SU-DHL-6 (cell line): ENCODE data around the gene MYT1.

Source experiments
- CTCF ChIP-seq: fragments of 200-600 bp; sonication (generic); IDR thresholded peaks from one replicate; pipeline ENCODE4 v1.5.1; 2017; ENCODE audit warnings: antibody characterized with exemption, mild to moderate bottlenecking, low read length, moderate library complexity; ENCODE audit not compliant: insufficient read depth, poor library complexity, severe bottlenecking
- EZH2phosphoT487 ChIP-seq: fragments of 200-600 bp; sonication (generic), shearing (Covaris generic); conservative IDR thresholded peaks from 2 replicates; pipeline ENCODE4 v1.6.1; 2018; ENCODE audit warnings: mild to moderate bottlenecking, antibody characterized with exemption, low read length, moderate library complexity, mixed read lengths

GRCh38 chr20:64156886-64157875 lies 7.1 kb upstream of the MYT1 start:
- TF ChIP-seq CTCF: no peak
- TF ChIP-seq EZH2phosphoT487: no peak
